GM23338 (cell line): ENCODE measurements around the gene PTPN13. TPM values are rescaled to one million over a fixed set of nuclear protein-coding genes. Genes with fewer than 3 reads are reported as not detected.

ENCODE experiments used
- ATAC-seq: fragments of 200-7000 bp; cut with Tn5 transposase; 3 replicates; pipeline ENCODE4 v1.9.1; 2020
- DNase-seq: peaks from one replicate; pipeline ENCODE4 v3.0.0-alpha.2; 2015; ENCODE audit warnings: low spot score
- H2AFZ ChIP-seq: fragments of 200-600 bp; sonication (generic); 2 replicates; pipeline ENCODE4 v1.8.0; 2016; ENCODE audit warnings: antibody characterized with exemption, mild to moderate bottlenecking, moderate library complexity
- H3F3A ChIP-seq: fragments of 200-600 bp; sonication (generic); replicated peaks from 2 replicates; pipeline ENCODE4 v1.8.0; 2017; ENCODE audit warnings: antibody characterized with exemption, mixed run types, low read depth
- H3K27ac ChIP-seq: fragments of 200-600 bp; sonication (generic); 2 replicates; pipeline ENCODE4 v1.6.1; 2016; ENCODE audit warnings: low read depth
- H3K27me3 ChIP-seq: fragments of 200-600 bp; sonication (generic); 2 replicates; pipeline ENCODE4 v1.8.0; 2016; ENCODE audit warnings: mild to moderate bottlenecking, mixed run types, moderate library complexity; ENCODE audit not compliant: insufficient read depth
- H3K36me3 ChIP-seq: fragments of 200-600 bp; sonication (generic); 2 replicates; pipeline ENCODE4 v1.8.0; 2016; ENCODE audit warnings: mild to moderate bottlenecking; ENCODE audit not compliant: insufficient read depth
- H3K4me1 ChIP-seq: fragments of 200-600 bp; sonication (generic); 2 replicates; pipeline ENCODE4 v1.8.0; 2016; ENCODE audit warnings: mild to moderate bottlenecking, moderate library complexity; ENCODE audit not compliant: insufficient read depth
- H3K4me2 ChIP-seq: fragments of 200-600 bp; sonication (generic); 2 replicates; pipeline ENCODE4 v1.7.1; 2017; ENCODE audit warnings: mixed run types
- H3K4me3 ChIP-seq: fragments of 200-600 bp; sonication (generic); 2 replicates; pipeline ENCODE4 v1.6.1; 2016; ENCODE audit warnings: mixed run types
- H3K79me2 ChIP-seq: fragments of 200-600 bp; sonication (generic); replicated peaks from 2 replicates; pipeline ENCODE4 v1.8.0; 2017; ENCODE audit warnings: mild to moderate bottlenecking; ENCODE audit not compliant: insufficient read depth
- H3K9me2 ChIP-seq: fragments of 200-600 bp; sonication (generic); 2 replicates; pipeline ENCODE4 v1.8.0; 2017; ENCODE audit not compliant: insufficient read depth
- H4K20me1 ChIP-seq: fragments of 200-600 bp; sonication (generic); replicated peaks from 2 replicates; pipeline ENCODE4 v1.8.0; 2017; ENCODE audit warnings: mild to moderate bottlenecking; ENCODE audit not compliant: insufficient read depth
- H3K27ac Mint-ChIP-seq: 2 replicates; pipeline ENCODE4 v1.8.0; 2020; ENCODE audit warnings: inconsistent platforms, mild to moderate bottlenecking, moderate library complexity, mixed read lengths
- H3K27me3 Mint-ChIP-seq: 3 replicates; pipeline ENCODE4 v1.8.0; 2022; ENCODE audit warnings: low read depth, mild to moderate bottlenecking, moderate library complexity, mixed read lengths, inconsistent platforms; ENCODE audit not compliant: insufficient read depth, poor library complexity
- H3K36me3 Mint-ChIP-seq: 3 replicates; pipeline ENCODE4 v1.8.0; 2021; ENCODE audit warnings: low read depth, mild to moderate bottlenecking, inconsistent platforms, moderate library complexity, mixed read lengths
- H3K4me1 Mint-ChIP-seq: 3 replicates; pipeline ENCODE4 v1.8.0; 2020; ENCODE audit warnings: mild to moderate bottlenecking, inconsistent platforms, mixed read lengths
- H3K4me3 Mint-ChIP-seq: 3 replicates; pipeline ENCODE4 v1.8.0; 2021; ENCODE audit warnings: moderate library complexity, mild to moderate bottlenecking, inconsistent platforms, mixed read lengths
- H3K9me3 Mint-ChIP-seq: 3 replicates; pipeline ENCODE4 v1.8.0; 2020; ENCODE audit warnings: moderate library complexity, mild to moderate bottlenecking, inconsistent platforms, mixed read lengths
- CREB1 ChIP-seq: fragments of 250-450 bp; sonication (Bioruptor Pico); IDR thresholded peaks from 2 replicates; pipeline ENCODE4 v1.5.0; 2020; ENCODE audit warnings: low read depth, mild to moderate bottlenecking, moderate library complexity
- CTCF ChIP-seq, 2 experiments: fragments of 200-600 bp in 1 of 2; sonication (generic) in 1 of 2; conservative IDR thresholded peaks; 2 replicates each; pipeline versions ENCODE4 v1.5.1 to v1.6.1; 2016 to 2017; ENCODE audit warnings: antibody characterized with exemption in 2 of 2, low read depth in 2 of 2, mild to moderate bottlenecking in 2 of 2, moderate library complexity in 1 of 2
- EZH2 ChIP-seq: fragments of 200-600 bp; sonication (generic); IDR thresholded peaks from one replicate; pipeline ENCODE4 v1.8.0; 2017; ENCODE audit warnings: antibody characterized with exemption, mild to moderate bottlenecking, low read depth; ENCODE audit not compliant: unreplicated experiment
- POLR2AphosphoS5 ChIP-seq: IDR thresholded peaks from 2 replicates; pipeline ENCODE4 v1.6.1; 2016; ENCODE audit warnings: antibody characterized with exemption, low read depth
- STAT1 ChIP-seq: IDR thresholded peaks from one replicate; pipeline ENCODE4 v1.6.1; 2016; ENCODE audit warnings: antibody characterized with exemption; ENCODE audit not compliant: unreplicated experiment
- polyA plus RNA-seq: library from polyadenylated mRNA; unstranded; fragments of >200 nt; fragmentation: Nextera tagmentation; extraction: Ambion mirVana; gene quantifications from 2 replicates; pipeline ENCODE4 v1.2.1, GENCODE V29; 2016
- total RNA-seq: library from RNA; depleted of rRNA; stranded (reverse); fragments of >200 nt; shearing (Covaris generic); gene quantifications from 2 replicates; pipeline ENCODE4 v1.2.3, GENCODE V29; 2014
- TF ChIP-seq, protein P1 (sequence below): fragments of 250-450 bp; sonication (Bioruptor Pico); IDR thresholded peaks from 2 replicates; pipeline ENCODE4 v1.5.0; 2020; ENCODE audit warnings: mild to moderate bottlenecking, moderate library complexity

PTPN13 gene
- total and polyA plus RNA-seq, 2 experiments from 2014 or later = 12.6 to 49.9 TPM

- TF ChIP-seq EZH2 (no peak), CREB1 (CRISPR knock-in tag) (no peak), STAT1 (no peak), POLR2AphosphoS5 (no peak)
- TF ChIP-seq, protein P1, sequence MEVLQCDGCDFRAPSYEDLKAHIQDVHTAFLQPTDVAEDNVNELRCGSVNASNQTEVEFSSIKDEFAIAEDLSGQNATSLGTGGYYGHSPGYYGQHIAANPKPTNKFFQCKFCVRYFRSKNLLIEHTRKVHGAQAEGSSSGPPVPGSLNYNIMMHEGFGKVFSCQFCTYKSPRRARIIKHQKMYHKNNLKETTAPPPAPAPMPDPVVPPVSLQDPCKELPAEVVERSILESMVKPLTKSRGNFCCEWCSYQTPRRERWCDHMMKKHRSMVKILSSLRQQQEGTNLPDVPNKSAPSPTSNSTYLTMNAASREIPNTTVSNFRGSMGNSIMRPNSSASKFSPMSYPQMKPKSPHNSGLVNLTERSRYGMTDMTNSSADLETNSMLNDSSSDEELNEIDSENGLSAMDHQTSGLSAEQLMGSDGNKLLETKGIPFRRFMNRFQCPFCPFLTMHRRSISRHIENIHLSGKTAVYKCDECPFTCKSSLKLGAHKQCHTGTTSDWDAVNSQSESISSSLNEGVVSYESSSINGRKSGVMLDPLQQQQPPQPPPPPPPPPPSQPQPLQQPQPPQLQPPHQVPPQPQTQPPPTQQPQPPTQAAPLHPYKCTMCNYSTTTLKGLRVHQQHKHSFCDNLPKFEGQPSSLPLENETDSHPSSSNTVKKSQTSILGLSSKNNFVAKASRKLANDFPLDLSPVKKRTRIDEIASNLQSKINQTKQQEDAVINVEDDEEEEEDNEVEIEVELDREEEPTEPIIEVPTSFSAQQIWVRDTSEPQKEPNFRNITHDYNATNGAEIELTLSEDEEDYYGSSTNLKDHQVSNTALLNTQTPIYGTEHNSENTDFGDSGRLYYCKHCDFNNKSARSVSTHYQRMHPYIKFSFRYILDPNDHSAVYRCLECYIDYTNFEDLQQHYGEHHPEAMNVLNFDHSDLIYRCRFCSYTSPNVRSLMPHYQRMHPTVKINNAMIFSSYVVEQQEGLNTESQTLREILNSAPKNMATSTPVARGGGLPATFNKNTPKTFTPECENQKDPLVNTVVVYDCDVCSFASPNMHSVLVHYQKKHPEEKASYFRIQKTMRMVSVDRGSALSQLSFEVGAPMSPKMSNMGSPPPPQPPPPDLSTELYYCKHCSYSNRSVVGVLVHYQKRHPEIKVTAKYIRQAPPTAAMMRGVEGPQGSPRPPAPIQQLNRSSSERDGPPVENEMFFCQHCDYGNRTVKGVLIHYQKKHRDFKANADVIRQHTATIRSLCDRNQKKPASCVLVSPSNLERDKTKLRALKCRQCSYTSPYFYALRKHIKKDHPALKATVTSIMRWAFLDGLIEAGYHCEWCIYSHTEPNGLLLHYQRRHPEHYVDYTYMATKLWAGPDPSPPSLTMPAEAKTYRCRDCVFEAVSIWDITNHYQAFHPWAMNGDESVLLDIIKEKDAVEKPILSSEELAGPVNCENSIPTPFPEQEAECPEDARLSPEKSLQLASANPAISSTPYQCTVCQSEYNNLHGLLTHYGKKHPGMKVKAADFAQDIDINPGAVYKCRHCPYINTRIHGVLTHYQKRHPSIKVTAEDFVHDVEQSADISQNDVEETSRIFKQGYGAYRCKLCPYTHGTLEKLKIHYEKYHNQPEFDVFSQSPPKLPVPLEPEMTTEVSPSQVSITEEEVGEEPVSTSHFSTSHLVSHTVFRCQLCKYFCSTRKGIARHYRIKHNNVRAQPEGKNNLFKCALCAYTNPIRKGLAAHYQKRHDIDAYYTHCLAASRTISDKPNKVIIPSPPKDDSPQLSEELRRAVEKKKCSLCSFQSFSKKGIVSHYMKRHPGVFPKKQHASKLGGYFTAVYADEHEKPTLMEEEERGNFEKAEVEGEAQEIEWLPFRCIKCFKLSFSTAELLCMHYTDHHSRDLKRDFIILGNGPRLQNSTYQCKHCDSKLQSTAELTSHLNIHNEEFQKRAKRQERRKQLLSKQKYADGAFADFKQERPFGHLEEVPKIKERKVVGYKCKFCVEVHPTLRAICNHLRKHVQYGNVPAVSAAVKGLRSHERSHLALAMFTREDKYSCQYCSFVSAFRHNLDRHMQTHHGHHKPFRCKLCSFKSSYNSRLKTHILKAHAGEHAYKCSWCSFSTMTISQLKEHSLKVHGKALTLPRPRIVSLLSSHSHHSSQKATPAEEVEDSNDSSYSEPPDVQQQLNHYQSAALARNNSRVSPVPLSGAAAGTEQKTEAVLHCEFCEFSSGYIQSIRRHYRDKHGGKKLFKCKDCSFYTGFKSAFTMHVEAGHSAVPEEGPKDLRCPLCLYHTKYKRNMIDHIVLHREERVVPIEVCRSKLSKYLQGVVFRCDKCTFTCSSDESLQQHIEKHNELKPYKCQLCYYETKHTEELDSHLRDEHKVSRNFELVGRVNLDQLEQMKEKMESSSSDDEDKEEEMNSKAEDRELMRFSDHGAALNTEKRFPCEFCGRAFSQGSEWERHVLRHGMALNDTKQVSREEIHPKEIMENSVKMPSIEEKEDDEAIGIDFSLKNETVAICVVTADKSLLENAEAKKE = no peak
Measured at GRCh38 chr4:86557526-86557925, 36.6 kb upstream of the PTPN13 start (continued).

DNA sequence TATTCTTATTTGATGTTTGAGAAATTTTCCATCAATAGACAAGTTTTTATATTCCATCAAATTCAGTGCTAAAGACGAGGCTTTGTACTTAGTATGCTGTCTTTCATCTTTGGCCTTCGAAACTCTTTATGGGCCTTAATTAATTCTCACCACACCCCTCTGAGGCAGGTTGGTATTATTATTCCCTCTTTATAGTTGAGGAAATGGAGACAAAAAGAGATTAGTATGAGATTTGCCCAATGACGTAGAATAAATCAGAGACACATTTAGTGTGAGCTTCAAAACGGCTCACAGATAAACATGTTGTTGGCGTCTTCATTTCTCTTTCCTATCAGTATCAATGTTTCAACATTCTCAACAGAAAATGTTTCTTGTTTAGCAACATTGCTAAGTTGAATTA lies 35.9 kb upstream of the PTPN13 start:
- H3K4me1 Mint-ChIP-seq = peaks cover 5% of the 10 kb centered on the region
- H3K9me3 Mint-ChIP-seq = no peaks in the 10 kb centered on the region
- no peaks in the 10 kb centered on the region for H3K36me3 Mint-ChIP-seq
- no peak overlapping the region for H3K27ac Mint-ChIP-seq
- H3K79me2 ChIP-seq = no peaks in the 10 kb centered on the region
- no peaks in the 10 kb centered on the region for H3K27me3 ChIP-seq
- ATAC-seq (no peak), DNase-seq (no peak)
- TF ChIP-seq CTCF (conservative IDR thresholded peaks at IDR 0.05; ENCODE audit: low read depth in 2 of 2) = no peak
- H3K4me1 ChIP-seq = peaks cover 5% of the 10 kb centered on the region; the same call in 1 of the 2 replicates
- H3K4me3 ChIP-seq = no peak overlapping the region
- no peak overlapping the region for H3K4me3 Mint-ChIP-seq
- no peaks in the 10 kb centered on the region for H4K20me1 ChIP-seq
- H3K9me2 ChIP-seq = no peaks in the 10 kb centered on the region
- no peak overlapping the region for H3K4me2 ChIP-seq
- no peak overlapping the region for H3K27ac ChIP-seq
- no peaks in the 10 kb centered on the region for H3K27me3 Mint-ChIP-seq
- no peaks in the 10 kb centered on the region for H3F3A ChIP-seq
- no peak overlapping the region for H2AFZ ChIP-seq
- no peaks in the 10 kb centered on the region for H3K36me3 ChIP-seq
